SKM-1 treated with dmso at 0.1 percent for 144 hours (cell line): ENCODE results near the gene EPN1.

Experiments
- DNase-seq: peaks from one replicate; lab custom pipeline; 2025; ENCODE audit not compliant: unreplicated experiment; lab: John Stamatoyannopoulos, UW

EPN1 gene

DNA sequence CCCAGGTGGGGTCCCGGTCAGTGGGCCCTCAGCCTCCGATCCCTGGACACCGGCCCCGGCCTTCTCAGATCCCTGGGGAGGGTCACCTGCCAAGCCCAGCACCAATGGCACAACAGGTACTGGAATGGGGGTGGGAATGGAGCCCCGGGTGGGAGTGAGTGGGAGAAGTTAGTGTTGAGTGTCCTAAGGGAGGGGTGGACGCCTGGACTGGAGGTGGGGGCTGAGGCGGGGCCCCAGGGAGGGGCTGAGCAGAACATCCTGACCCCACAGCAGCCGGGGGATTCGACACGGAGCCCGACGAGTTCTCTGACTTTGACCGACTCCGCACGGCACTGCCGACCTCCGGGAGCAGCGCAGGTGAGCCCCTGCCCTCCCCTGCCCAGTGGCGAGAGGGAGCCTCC, 17.7 kb downstream of the EPN1 start:
- DNase-seq = no peak

GRCh38 chr19:55693336-55693974, 18.4 kb downstream of the EPN1 start:
- DNase-seq = no peak

GRCh38 chr19:55694241-55694655, 19.2 kb downstream of the EPN1 start:
- DNase-seq = no peak

DNA sequence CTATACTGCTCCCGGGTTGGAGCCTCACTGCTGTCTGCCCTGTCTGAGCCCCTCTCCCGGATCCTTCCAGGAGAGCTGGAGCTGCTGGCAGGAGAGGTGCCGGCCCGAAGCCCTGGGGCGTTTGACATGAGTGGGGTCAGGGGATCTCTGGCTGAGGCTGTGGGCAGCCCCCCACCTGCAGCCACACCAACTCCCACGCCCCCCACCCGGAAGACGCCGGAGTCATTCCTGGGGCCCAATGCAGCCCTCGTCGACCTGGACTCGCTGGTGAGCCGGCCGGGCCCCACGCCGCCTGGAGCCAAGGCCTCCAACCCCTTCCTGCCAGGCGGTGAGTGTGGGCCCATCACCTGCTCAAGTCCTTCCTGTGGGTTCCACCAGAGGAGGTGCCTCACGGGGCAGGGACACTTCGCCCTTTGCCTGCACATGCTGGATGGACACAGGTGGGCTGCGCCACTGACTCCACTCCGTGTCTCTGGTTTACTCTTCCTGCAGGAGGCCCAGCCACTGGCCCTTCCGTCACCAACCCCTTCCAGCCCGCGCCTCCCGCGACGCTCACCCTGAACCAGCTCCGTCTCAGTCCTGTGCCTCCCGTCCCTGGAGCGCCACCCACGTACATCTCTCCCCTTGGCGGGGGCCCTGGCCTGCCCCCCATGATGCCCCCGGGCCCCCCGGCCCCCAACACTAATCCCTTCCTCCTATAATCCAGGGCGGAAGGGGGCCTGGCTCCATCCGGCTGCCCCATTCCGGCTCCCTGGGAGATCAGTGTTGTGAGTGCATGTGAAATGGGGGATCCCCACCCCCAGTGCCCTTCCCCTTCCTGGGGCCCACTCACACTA, 19.8 kb downstream of the EPN1 start:
- DNase-seq = no peak

- no peak for DNase-seq
These were observed 20.7 kb downstream of the EPN1 start for GRCh38 chr19:55695511-55696290.

DNA sequence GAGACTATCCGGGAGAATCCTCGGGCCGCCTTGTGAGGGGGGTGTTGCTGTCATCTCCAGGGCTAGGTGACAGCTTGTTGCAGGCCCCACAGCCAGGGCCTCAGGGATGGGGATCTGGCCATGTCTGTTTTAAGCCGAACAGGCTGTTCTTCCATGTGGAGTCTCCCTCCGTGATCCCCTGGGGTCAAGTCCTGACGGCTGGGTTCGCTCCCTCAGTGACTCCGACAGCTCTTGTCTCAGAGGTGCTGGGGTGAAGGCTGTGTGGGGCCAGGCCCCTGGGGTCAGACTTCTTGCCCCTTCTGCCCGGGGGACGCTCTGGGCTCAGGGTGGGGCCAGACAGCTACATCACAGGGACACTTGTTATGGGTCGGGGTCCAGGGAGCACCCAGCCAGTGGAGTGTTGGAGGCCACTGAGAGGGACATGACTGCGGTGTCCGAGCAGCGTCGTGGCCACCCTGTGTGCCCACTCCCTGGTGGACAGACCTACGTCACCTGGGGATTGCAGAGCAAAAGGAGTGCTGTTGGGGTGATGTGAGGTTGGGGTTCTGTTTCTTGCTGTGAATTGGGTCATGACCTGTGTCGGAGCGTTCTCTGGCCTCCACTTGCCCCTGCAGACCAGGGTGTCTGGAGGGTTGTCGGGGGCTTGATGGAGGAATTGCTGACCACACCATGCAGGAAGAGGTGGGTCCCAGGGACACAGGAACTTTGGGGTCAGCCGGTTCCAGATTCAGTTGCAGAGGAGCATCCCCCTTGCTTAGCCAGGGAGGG, 21.5 kb downstream of the EPN1 start:
- no peak for DNase-seq

GRCh38 chr19:55697069-55697440, 22.0 kb downstream of the EPN1 start:
- no peak for DNase-seq

DNA sequence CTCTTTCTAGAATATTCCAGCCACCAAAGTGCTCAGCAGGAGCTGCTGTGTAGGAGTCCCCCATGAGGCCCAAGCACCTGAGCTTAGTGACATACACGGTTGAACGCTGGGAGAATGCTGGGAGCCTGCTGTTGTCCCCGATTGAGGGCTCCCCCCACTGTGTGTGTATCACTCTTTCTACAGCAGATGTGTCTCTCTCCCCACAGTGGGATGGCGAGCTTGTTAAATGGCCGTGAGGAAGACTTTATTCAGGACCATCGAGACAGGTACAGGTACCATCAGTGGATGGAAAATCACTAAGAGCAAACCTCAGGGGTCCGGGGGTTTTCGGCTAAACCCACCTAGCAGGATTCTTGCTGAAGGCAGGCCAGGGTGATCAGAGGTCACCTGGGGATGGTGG, 22.7 kb downstream of the EPN1 start:
- no peak for DNase-seq

GRCh38 chr19:55698256-55698655, 23.2 kb downstream of the EPN1 start:
- DNase-seq = no peak

GRCh38 chr19:55699221-55699620, 24.2 kb downstream of the EPN1 start:
- DNase-seq = no peak

- DNase-seq = no peak
These were observed 25.8 kb downstream of the EPN1 start for GRCh38 chr19:55700813-55701212.

GRCh38 chr19:55702131-55702627, 27.2 kb downstream of the EPN1 start:
- no peak for DNase-seq

GRCh38 chr19:55703790-55704215, 28.8 kb downstream of the EPN1 start:
- no peak for DNase-seq

- DNase-seq = no peak
These were observed 29.6 kb downstream of the EPN1 start for GRCh38 chr19:55704494-55705245.

DNA sequence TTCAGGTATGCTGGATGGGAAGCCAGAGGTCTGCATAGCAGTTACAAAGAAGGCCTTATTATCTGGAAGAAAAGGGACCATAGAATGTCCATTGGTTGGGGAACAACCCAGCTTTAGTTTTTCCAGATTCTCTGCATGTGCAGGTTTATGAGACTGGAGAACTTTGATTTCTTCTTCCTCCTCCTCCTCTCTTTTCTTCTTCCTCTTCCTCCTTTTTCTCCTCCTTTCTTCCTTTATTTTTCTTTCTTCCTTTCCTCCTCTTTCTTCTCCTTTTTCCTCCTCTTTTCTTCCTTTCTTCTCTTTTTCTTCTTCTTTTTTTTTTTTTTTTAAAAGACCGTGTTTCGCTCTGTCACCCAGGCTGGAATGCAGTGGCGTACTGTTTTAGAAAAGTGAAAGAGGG, 30.9 kb downstream of the EPN1 start:
- DNase-seq = no peak

GRCh38 chr19:55711719-55712118, 36.7 kb downstream of the EPN1 start:
- DNase-seq = no peak

GRCh38 chr19:55712804-55713631, 38.0 kb downstream of the EPN1 start:
- DNase-seq = no peak

DNA sequence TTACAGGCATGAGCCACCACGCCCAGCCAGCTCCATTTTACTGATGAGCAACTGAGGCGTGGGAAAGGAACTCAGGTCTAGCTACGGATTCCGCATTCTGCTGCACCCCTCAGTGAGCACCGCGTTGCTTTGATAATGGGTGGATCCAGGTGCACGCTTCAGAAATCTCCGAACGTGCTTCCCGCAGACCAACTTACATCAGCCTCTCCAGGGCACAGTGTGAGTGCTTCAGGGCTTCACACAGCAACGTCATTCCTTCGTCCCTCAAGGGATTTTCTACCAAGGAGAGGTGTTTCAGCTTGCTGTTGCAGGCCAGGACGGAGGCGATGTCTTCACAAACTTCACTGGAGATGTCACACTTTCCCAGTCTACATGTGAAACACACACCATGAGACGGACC, 41.5 kb downstream of the EPN1 start:
- no peak for DNase-seq

- no peak for DNase-seq
These were observed 42.2 kb downstream of the EPN1 start for GRCh38 chr19:55717251-55717650.
